Camera-type eye (tissue), 1 donor: ENCODE results near the gene AMZ2. TPM values are rescaled to one million over a fixed set of nuclear protein-coding genes. Genes with fewer than 3 reads are reported as not detected.

ENCODE experiments used
- total RNA-seq: library from RNA; depleted of rRNA; stranded (reverse); fragments of >200 nt; gene quantifications from one replicate; pipeline ENCODE4 v1.2.3, GENCODE V29; 2014

Gene AMZ2, protein sequence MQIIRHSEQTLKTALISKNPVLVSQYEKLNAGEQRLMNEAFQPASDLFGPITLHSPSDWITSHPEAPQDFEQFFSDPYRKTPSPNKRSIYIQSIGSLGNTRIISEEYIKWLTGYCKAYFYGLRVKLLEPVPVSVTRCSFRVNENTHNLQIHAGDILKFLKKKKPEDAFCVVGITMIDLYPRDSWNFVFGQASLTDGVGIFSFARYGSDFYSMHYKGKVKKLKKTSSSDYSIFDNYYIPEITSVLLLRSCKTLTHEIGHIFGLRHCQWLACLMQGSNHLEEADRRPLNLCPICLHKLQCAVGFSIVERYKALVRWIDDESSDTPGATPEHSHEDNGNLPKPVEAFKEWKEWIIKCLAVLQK
- total RNA-seq = 62.2 TPM

DNA sequence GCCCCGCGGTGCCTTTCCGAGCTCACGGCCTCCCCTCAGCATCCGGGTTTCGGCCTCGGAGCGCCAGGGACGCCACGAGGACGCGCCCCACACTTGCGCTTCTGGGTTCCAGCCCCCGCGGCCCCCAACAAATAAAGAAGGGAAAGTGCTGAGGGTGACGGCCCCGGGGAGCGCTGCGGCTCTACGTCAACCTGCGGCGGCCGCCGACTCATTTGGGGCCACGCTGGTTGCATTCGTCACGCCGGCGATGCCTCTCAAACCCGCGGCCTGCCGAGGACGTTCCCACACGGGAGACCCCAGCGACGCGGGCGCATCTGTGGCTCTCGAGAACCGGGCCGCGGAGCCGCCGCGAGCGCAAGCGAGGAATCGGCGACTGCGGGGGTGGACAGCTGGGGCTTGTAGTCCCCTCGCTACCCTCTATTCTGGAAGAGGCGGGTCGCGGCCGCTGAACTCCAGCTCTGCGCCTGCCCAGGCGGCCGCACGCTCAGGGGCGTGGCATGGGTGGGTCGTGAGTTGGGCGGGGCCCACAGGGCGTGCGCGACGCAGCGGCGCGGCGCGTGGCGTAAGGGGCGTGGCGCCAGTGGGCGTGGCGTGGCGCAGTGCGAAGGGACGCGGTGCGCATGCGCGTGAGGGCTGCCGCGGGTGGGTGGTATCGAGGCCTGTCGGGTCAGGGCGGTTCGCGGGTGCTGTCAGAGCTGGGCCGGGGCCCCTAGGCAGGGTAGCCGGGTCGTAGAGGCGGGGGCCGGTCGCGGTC, at the start of gene AMZ2:
Gene AMZ2, plus strand, starts transcription at position 599 of the 754 bp plus-strand sequence. CDS start 2,145 bp downstream, outside the sequence.

DNA sequence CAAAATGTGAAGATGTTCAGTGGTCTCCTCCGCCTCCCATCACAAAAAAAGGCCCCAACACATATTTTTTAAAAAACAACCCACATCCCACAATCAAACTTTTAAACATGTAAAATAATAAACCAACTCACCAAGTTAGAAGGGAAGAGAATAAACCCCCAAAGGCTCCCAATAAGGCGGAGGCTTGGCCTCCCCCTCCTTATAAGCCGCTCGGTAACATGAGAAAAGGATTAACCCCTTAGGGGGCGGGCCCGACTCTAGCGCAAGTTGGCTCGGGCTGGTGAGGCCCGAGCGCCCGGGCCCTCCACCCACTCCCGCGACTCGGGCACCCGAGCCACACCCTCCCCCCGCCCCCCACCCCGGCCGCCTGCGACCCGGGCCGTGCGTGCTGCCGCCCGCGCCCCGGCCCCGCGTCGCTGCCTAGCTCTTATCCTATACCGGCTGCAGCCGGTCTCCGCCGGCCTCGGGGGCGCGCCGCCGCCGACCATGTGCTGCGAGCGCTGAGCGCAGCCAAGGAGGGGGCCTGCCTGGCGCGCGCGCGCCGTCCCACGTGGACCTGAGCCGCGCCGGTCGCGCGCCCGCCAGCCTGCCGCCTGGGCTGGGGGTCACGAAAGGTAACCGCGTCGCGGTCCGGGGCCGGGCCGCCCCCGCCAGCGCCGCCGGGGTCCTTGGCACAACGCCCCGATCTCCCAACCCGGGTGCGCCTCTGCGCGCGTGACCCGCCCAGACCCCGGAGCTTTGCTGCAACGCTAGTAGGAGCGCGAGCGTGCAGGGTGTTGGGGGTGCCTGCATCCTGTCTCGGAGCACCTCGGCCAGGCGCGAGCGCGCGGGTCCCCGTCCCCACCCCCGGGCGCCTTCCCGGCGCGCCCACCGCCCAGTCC, 43.4 kb downstream of the AMZ2 start, which contains the start of the genes ARSG and SLC16A6:
Gene ARSG, plus strand, starts transcription at position 541 of the 881 bp plus-strand sequence. CDS start 15,999 bp downstream, outside the sequence.
Gene SLC16A6, minus strand, starts transcription at position 173 of the 881 bp plus-strand sequence. CDS start 12,807 bp downstream, outside the sequence.

Other genes starting within 250 kb of the AMZ2 start
- 36.1 TPM for gene KPNA2, start 212.3 kb upstream of the AMZ2 start, total RNA-seq
- gene SLC16A6, start 43.1 kb downstream of the AMZ2 start, total RNA-seq = 8.7 TPM
- 26.3 TPM for gene ARSG, start 43.5 kb downstream of the AMZ2 start, total RNA-seq
- 39.4 TPM for gene WIPI1, start 209.5 kb downstream of the AMZ2 start, total RNA-seq